Activated CD8-positive, alpha-beta memory T cell treated with anti-CD3 and anti-CD28 coated beads, Interleukin-2, amount 10 ng/mL, durations not matched to agents 7 days and 5 days (primary cell): Measurements from ENCODE around the gene MAPK10. TPM values are rescaled to one million over a fixed set of nuclear protein-coding genes. Genes with fewer than 3 reads are reported as not detected.

Experiments used
- ATAC-seq: fragments of 150-1000 bp; cut with Tn5 transposase; one replicate; pipeline ENCODE4 v1.10.0; 2021; ENCODE audit warnings: moderate library complexity
- CTCF ChIA-PET: fragments of 350-600 bp; sonication (Branson Sonifier 250); formaldehyde crosslinking; loops from one replicate; lab custom pipeline; 2021; ENCODE audit warnings: antibody characterized with exemption; lab: Charles Lee
- DNase-seq: peaks from one replicate; pipeline ENCODE4 v3.0.0-alpha.2; 2020
- H3K27ac Mint-ChIP-seq: one replicate; pipeline ENCODE4 v1.8.0; 2021; ENCODE audit warnings: mild to moderate bottlenecking, mixed read lengths
- H3K27me3 Mint-ChIP-seq: one replicate; pipeline ENCODE4 v1.8.0; 2021; ENCODE audit warnings: mixed read lengths
- H3K36me3 Mint-ChIP-seq: one replicate; pipeline ENCODE4 v1.8.0; 2021; ENCODE audit warnings: mild to moderate bottlenecking, mixed read lengths
- H3K4me1 Mint-ChIP-seq: one replicate; pipeline ENCODE4 v1.8.0; 2021; ENCODE audit warnings: mixed read lengths
- H3K4me3 Mint-ChIP-seq: one replicate; pipeline ENCODE4 v1.8.0; 2021; ENCODE audit warnings: mild to moderate bottlenecking, moderate library complexity, mixed read lengths
- H3K9me3 Mint-ChIP-seq: one replicate; pipeline ENCODE4 v1.8.0; 2022; ENCODE audit warnings: low read depth, mixed read lengths
- total RNA-seq, 2 experiments: library from RNA; stranded (reverse); gene quantifications; one replicate each; pipeline ENCODE4 v1.2.3, GENCODE V29; 2021

Gene MAPK10
- not detected for total RNA-seq

- peak within 1 kb of the TSS; percentile 63 for H3K27ac Mint-ChIP-seq
These were observed at the start of gene MAPK10 for GRCh38 chr4:86359944-86360478. Gene MAPK10 (minus strand): TSS chr4:86360053.

DNA sequence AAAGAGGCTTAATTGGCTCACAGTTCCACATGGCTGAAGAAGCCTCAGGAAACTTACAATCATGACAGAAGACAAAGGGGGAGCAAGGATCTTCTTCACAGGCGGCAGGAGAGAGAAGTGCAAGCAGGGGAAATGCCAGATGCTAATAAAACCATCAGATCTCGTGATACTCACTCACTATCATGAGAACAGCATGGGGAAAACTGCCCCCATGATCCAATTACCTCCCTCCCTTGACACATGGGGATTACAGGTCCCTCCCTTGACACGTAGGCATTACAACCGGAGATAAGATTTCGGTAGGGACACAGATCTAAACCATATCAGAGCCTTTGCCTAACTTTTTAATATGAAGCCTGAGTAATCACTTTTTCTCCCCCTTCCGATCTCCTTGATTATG, 43.7 kb upstream of the MAPK10 start:
- CTCF ChIA-PET, result no interaction called here
- H3K27me3 Mint-ChIP-seq, result no peaks in the 10 kb centered on the region
- ATAC-seq, result no peak
- H3K4me3 Mint-ChIP-seq, result no peak overlapping the region
- H3K36me3 Mint-ChIP-seq, result no peaks in the 10 kb centered on the region
- no peak for DNase-seq
- peaks cover 3% of the 10 kb centered on the region for H3K9me3 Mint-ChIP-seq
- no peak overlapping the region for H3K27ac Mint-ChIP-seq
- no peaks in the 10 kb centered on the region for H3K4me1 Mint-ChIP-seq

More at GRCh38 chr4:86359944-86360478, at the start of gene MAPK10:
- Mint-ChIP-seq H3K27me3 (no peaks in the 10 kb centered on the region), H3K9me3 (no peaks in the 10 kb centered on the region), H3K36me3 (no peaks in the 10 kb centered on the region), H3K4me1 (peaks cover 9% of the 10 kb centered on the region), H3K4me3 (peak within 1 kb of the TSS; percentile 65)
- DNase-seq (peak; percentile 64), ATAC-seq (peak; percentile 94)
- CTCF ChIA-PET, result no interaction called here

DNA sequence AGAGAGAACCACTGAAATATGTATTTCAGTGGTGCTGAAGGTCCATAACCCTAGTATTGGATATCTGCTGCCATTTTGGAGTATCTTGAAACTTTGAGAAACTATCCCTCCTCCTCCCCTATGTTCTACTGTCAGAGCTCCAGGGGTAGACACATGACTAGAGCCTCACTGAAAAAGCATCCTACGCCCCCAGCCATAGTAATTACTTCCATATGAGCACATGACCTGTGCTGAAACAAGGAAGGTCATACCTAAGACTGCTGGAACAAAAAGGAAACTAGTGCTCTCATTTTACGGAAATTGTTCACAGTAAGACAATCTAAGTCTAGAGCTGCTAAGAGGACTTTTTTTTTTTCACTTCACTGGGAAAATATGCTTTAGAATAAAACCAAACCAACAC, 42.0 kb upstream of the MAPK10 start:
- no peaks in the 10 kb centered on the region for H3K9me3 Mint-ChIP-seq
- CTCF ChIA-PET, result no interaction called here
- no peak for ATAC-seq

DNA sequence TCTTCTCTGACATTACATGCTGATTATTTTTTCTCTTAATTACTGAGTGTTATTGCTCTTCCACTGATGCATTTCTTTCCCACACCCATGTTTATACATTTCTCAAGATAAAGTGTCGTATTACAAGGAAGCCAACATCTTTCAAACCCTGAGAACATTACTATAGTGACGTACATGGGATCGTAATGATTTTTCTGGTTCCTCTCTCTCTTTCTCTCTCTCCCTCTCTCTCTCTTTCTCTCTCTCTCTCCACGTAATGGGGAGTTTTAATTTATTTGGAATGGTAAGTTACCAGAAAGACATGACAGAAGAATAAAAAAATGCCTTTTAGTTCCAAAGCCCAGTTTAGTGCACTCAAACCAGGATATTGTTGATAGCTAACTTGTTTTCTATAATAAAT, 40.4 kb upstream of the MAPK10 start:
- Mint-ChIP-seq H3K4me3 (no peak overlapping the region), H3K9me3 (no peaks in the 10 kb centered on the region)

More for the DNA sequence above, 42.0 kb upstream of the MAPK10 start:
- Mint-ChIP-seq H3K4me1 (no peaks in the 10 kb centered on the region), H3K4me3 (no peak overlapping the region), H3K27ac (no peak overlapping the region), H3K36me3 (no peaks in the 10 kb centered on the region), H3K27me3 (no peaks in the 10 kb centered on the region)
- no peak for DNase-seq

DNA sequence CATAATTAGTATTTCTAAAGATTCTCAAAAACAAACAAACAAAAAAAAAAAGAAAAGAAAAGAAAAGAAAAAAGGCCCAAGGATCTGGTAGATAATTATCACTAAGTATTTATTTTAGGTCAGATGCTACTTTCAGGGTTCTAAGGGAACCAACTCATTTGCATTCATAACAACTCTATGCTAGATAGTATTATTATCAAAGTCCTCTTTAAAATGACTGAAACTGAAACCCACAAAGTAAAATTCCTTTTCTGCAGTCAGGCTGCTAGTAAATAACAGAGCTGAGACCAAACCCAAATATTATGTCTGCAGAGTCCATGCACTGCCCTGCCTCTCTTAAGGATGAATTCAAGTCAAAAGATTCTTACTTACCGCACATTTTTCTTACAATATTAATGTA, 38.3 kb upstream of the MAPK10 start:
- H3K27me3 Mint-ChIP-seq, result no peaks in the 10 kb centered on the region
- CTCF ChIA-PET, result no interaction called here
- H3K27ac Mint-ChIP-seq, result no peak overlapping the region

More for the DNA sequence above, 40.4 kb upstream of the MAPK10 start:
- DNase-seq (no peak), ATAC-seq (no peak)
- CTCF ChIA-PET, result no interaction called here
- no peaks in the 10 kb centered on the region for H3K36me3 Mint-ChIP-seq
- H3K27me3 Mint-ChIP-seq, result no peaks in the 10 kb centered on the region
- no peaks in the 10 kb centered on the region for H3K4me1 Mint-ChIP-seq
- H3K27ac Mint-ChIP-seq, result no peak overlapping the region

GRCh38 chr4:86393749-86394148, 33.9 kb upstream of the MAPK10 start:
- Mint-ChIP-seq H3K4me1 (no peaks in the 10 kb centered on the region), H3K27me3 (no peaks in the 10 kb centered on the region), H3K9me3 (no peaks in the 10 kb centered on the region), H3K4me3 (no peak overlapping the region), H3K27ac (no peak overlapping the region), H3K36me3 (no peaks in the 10 kb centered on the region)
- ATAC-seq, result no peak
- CTCF ChIA-PET, result no interaction called here
- DNase-seq, result no peak

More for the DNA sequence above, 38.3 kb upstream of the MAPK10 start:
- Mint-ChIP-seq H3K36me3 (no peaks in the 10 kb centered on the region), H3K4me1 (no peaks in the 10 kb centered on the region), H3K9me3 (no peaks in the 10 kb centered on the region), H3K4me3 (no peak overlapping the region)
- ATAC-seq (no peak), DNase-seq (no peak)

- Mint-ChIP-seq H3K4me1 (no peaks in the 10 kb centered on the region), H3K27me3 (no peaks in the 10 kb centered on the region), H3K9me3 (no peaks in the 10 kb centered on the region), H3K36me3 (no peaks in the 10 kb centered on the region), H3K4me3 (no peak overlapping the region), H3K27ac (no peak overlapping the region)
- ATAC-seq (no peak), DNase-seq (no peak)
- CTCF ChIA-PET, result no interaction called here
These were observed 29.8 kb upstream of the MAPK10 start for GRCh38 chr4:86389664-86390063.

- H3K36me3 Mint-ChIP-seq, result no peaks in the 10 kb centered on the region
- no peaks in the 10 kb centered on the region for H3K4me1 Mint-ChIP-seq
- no peak for DNase-seq
- H3K27me3 Mint-ChIP-seq, result peaks cover 2% of the 10 kb centered on the region
- no peak for ATAC-seq
- no peak overlapping the region for H3K27ac Mint-ChIP-seq
- no peak overlapping the region for H3K4me3 Mint-ChIP-seq
- CTCF ChIA-PET, result no interaction called here
- H3K9me3 Mint-ChIP-seq, result no peaks in the 10 kb centered on the region
These were observed 28.4 kb upstream of the MAPK10 start for GRCh38 chr4:86388252-86388651.

- Mint-ChIP-seq H3K36me3 (no peaks in the 10 kb centered on the region), H3K9me3 (no peaks in the 10 kb centered on the region), H3K27ac (no peak overlapping the region), H3K27me3 (peaks cover 2% of the 10 kb centered on the region), H3K4me1 (no peaks in the 10 kb centered on the region), H3K4me3 (no peak overlapping the region)
- no peak for ATAC-seq
- CTCF ChIA-PET, result no interaction called here
- no peak for DNase-seq
These were observed 27.1 kb upstream of the MAPK10 start for GRCh38 chr4:86386817-86387415.

GRCh38 chr4:86386201-86386600, 26.3 kb upstream of the MAPK10 start:
- no peak for DNase-seq
- CTCF ChIA-PET, result no interaction called here
- no peak overlapping the region for H3K27ac Mint-ChIP-seq
- H3K27me3 Mint-ChIP-seq, result peaks cover 2% of the 10 kb centered on the region
- H3K9me3 Mint-ChIP-seq, result no peaks in the 10 kb centered on the region
- no peaks in the 10 kb centered on the region for H3K36me3 Mint-ChIP-seq
- no peaks in the 10 kb centered on the region for H3K4me1 Mint-ChIP-seq
- ATAC-seq, result no peak
- H3K4me3 Mint-ChIP-seq, result no peak overlapping the region

- no peak for ATAC-seq
- no peak for DNase-seq
- Mint-ChIP-seq H3K27me3 (peaks cover 2% of the 10 kb centered on the region), H3K4me1 (no peaks in the 10 kb centered on the region), H3K9me3 (no peaks in the 10 kb centered on the region), H3K36me3 (no peaks in the 10 kb centered on the region), H3K27ac (no peak overlapping the region), H3K4me3 (no peak overlapping the region)
- CTCF ChIA-PET, result no interaction called here
These were observed 21.6 kb upstream of the MAPK10 start for GRCh38 chr4:86381431-86381830.

DNA sequence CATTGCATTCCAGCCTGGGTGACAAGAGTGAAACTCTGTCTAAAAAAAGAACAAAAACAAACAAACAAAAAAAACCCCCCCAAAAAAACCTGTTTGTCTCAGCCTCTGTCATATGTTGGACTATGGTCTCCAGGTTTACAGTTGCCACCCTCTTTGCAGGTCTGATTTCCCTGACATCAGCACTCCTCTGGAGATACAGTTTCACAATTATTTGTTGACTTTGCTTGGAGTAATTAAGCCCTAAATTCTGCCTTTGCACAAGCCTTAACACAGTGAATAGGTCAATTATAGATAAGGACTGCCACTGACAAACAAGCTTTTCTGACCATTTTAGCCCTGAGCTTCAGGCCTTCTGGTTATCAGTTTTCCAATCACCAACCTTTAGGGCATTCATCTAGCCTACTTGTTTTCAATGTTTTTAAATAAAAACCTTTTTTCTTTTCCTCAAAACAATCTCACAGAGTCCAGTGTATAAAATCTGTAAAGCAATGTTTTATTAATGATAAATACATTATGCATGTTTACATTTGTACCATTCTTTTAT, 20.4 kb upstream of the MAPK10 start:
- no peak overlapping the region for H3K27ac Mint-ChIP-seq
- H3K9me3 Mint-ChIP-seq, result no peaks in the 10 kb centered on the region
- no peaks in the 10 kb centered on the region for H3K36me3 Mint-ChIP-seq
- no peaks in the 10 kb centered on the region for H3K4me1 Mint-ChIP-seq
- no peak overlapping the region for H3K4me3 Mint-ChIP-seq
- CTCF ChIA-PET, result no interaction called here
- ATAC-seq, result no peak
- DNase-seq, result no peak
- peaks cover 2% of the 10 kb centered on the region for H3K27me3 Mint-ChIP-seq

DNA sequence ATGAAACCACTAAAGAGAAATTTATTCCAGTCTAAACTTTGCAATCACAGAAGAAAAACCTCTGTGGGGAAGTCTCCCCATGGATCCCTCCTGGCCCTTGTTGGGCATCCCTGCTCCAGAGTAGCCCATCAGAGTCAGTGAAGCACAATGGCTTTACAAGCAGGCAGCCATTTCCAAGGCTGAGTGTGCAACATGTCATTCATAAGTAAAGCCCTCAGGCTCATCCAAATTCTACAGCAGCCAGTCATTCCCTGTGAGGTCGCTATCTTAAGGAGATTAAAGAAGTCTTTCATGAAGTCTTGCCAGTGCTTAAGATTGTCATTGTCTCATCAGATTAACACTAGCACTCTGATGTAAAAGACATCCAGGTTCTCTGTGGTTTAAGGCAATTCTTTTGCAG, 17.0 kb upstream of the MAPK10 start:
- Mint-ChIP-seq H3K4me1 (no peaks in the 10 kb centered on the region), H3K27ac (no peak overlapping the region), H3K9me3 (peaks cover 2% of the 10 kb centered on the region), H3K4me3 (no peak overlapping the region), H3K27me3 (no peaks in the 10 kb centered on the region), H3K36me3 (no peaks in the 10 kb centered on the region)
- CTCF ChIA-PET, result no interaction called here
- no peak for DNase-seq
- ATAC-seq, result no peak

- CTCF ChIA-PET, result no interaction called here
- ATAC-seq, result no peak
- no peaks in the 10 kb centered on the region for H3K36me3 Mint-ChIP-seq
These were observed 8.6 kb upstream of the MAPK10 start for GRCh38 chr4:86368433-86368832.

More at GRCh38 chr4:86368433-86368832, 8.6 kb upstream of the MAPK10 start:
- Mint-ChIP-seq H3K4me3 (no peak overlapping the region), H3K9me3 (peaks cover 2% of the 10 kb centered on the region), H3K27ac (no peak overlapping the region), H3K27me3 (no peaks in the 10 kb centered on the region), H3K4me1 (no peaks in the 10 kb centered on the region)
- no peak for DNase-seq
